Small intestine (tissue), 7 donors: Measurements from ENCODE around the gene MRPL48. TPM values are rescaled to one million over a fixed set of nuclear protein-coding genes. Genes with fewer than 3 reads are reported as not detected.
A peak's percentile ranks its signal among the peaks of the same experiment; 100 is the strongest.

Source experiments
- DNase-seq, 2 donors: peaks; one replicate each; pipeline versions ENCODE4 v3.0.0 to v3.0.0-alpha.2; 2013
- FAIRE-seq: peaks from 2 replicates; lab custom pipeline; 2012; peaks lifted over from hg19 to GRCh38; lab: Jason Lieb, UNC
- H3K27ac ChIP-seq, 3 donors: one replicate each; pipeline ENCODE4 v1.5.1; 2013; ENCODE audit warnings: low read length in 2 of 3, mild to moderate bottlenecking in 2 of 3, control low read depth in 1 of 3, inconsistent platforms in 1 of 3, low read depth in 1 of 3, moderate library complexity in 1 of 3
- H3K27me3 ChIP-seq, 3 donors: one replicate each; pipeline ENCODE4 v1.6.1; 2013; ENCODE audit warnings: low read length in 3 of 3, inconsistent platforms in 1 of 3; ENCODE audit not compliant: control insufficient read depth in 3 of 3, insufficient read depth in 3 of 3
- H3K36me3 ChIP-seq, 3 donors: one replicate each; pipeline ENCODE4 v1.6.1; 2013; ENCODE audit warnings: low read length in 3 of 3, inconsistent platforms in 1 of 3, low read depth in 1 of 3, mild to moderate bottlenecking in 1 of 3, moderate library complexity in 1 of 3; ENCODE audit not compliant: control insufficient read depth in 3 of 3, insufficient read depth in 2 of 3
- H3K4me1 ChIP-seq, 3 donors: one replicate each; pipeline ENCODE4 v1.6.1; 2013; ENCODE audit warnings: low read length in 2 of 3, inconsistent platforms in 1 of 3, low read depth in 1 of 3, mild to moderate bottlenecking in 1 of 3, moderate library complexity in 1 of 3; ENCODE audit not compliant: control insufficient read depth in 3 of 3, insufficient read depth in 2 of 3
- H3K4me3 ChIP-seq, 3 donors: one replicate each; pipeline ENCODE4 v1.5.1; 2013; ENCODE audit warnings: low read length in 3 of 3, control low read depth in 1 of 3, inconsistent platforms in 1 of 3, low read depth in 1 of 3, mild to moderate bottlenecking in 1 of 3, moderate library complexity in 1 of 3
- H3K9me3 ChIP-seq, 2 donors: one replicate each; pipeline ENCODE4 v1.6.1; 2013; ENCODE audit warnings: low read depth in 1 of 2, low read length in 1 of 2; ENCODE audit not compliant: control insufficient read depth in 2 of 2, insufficient read depth in 1 of 2
- WGBS, 3 donors: extraction: QIAGEN DNeasy Blood & Tissue Kit; methylation state at CpG; one replicate each; pipeline ENCODE4 v1.1.7; 2013; 5-methylcytosine and 5-hydroxymethylcytosine counted together
- polyA plus RNA-seq, 4 donors: library from polyadenylated mRNA; stranded (reverse) in 3 of 4; unstranded in 1 of 4; fragments of 200-250 nt in 3 of 4; fragments of 120-200 nt in 1 of 4; gene quantifications; one replicate each; pipeline versions ENCODE4 v1.2.1 to v1.2.3, GENCODE V29; 2013
- donor health status: healthy with polysubstance abuse.
- donor health status: control.
- donor health status: control.
- donor health status: Bipolar disorder and iron deficiency.
- donor health status: healthy.

The MRPL48 gene
- polyA plus RNA-seq, 4 donors = 38.9 to 74.3 (median 58.9) TPM

DNA sequence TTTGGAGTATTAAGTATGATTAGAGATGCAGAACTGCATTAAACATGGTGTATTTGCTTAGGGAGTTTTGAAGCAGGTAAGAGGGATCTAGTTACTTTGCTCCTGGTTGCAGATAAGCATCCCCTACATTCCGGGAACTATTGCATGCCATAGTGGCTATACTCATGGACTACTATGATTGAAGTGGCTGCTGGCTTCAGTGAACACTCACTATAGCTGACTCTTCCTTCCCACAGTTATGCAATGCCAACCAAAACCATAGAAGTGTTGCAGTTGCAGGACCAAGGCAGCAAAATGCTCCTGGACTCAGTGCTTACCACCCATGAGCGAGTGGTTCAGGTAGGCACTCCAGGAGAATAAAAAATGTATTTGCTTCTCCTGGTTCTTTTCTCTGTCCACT is 72.0 kb downstream of the MRPL48 start:
- FAIRE-seq (no peak), DNase-seq (no peak)
- no peak overlapping the region for H3K4me3 ChIP-seq
- no peak overlapping the region for H3K27ac ChIP-seq
- H3K4me1 ChIP-seq = no peaks in the 10 kb centered on the region
- no peaks in the 10 kb centered on the region for H3K9me3 ChIP-seq
- H3K27me3 ChIP-seq = no peaks in the 10 kb centered on the region
- H3K36me3 ChIP-seq = peaks cover 0 to 28% (median 8%) of the 10 kb centered on the region in 3 donors
- 88 to 95% (median 95%) methylated on average over 2 of the region's 2 CpGs for WGBS, 3 donors

DNA sequence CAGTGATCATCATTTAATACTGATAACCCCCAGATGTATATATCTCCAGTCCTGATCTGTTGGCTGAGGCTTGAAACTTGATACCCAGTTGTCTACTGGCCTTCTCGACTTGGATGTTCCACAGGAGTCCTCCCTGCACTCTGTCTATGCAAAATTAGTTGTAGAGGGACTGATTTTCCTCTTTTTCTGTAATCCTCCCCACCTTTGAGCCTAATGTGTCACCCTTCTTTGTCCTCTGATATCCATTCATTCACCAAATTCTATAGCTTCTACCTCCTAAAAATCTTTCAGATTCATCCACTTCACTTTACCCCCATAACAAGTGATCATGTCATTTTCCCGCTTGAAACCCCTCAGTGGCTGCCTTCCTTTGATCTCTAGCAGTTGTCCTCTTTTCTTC is 72.5 kb downstream of the MRPL48 start:
- no peak for FAIRE-seq
- no peak overlapping the region for H3K27ac ChIP-seq
- no peak overlapping the region for H3K4me3 ChIP-seq
- no peaks in the 10 kb centered on the region for H3K27me3 ChIP-seq
- no peak for DNase-seq
- H3K9me3 ChIP-seq = no peaks in the 10 kb centered on the region
- no peaks in the 10 kb centered on the region for H3K4me1 ChIP-seq
- peaks cover 0 to 27% (median 8%) of the 10 kb centered on the region in 3 donors for H3K36me3 ChIP-seq
- 68 to 81% (median 77%) methylated on average over 2 of the region's 2 CpGs for WGBS, 3 donors

DNA sequence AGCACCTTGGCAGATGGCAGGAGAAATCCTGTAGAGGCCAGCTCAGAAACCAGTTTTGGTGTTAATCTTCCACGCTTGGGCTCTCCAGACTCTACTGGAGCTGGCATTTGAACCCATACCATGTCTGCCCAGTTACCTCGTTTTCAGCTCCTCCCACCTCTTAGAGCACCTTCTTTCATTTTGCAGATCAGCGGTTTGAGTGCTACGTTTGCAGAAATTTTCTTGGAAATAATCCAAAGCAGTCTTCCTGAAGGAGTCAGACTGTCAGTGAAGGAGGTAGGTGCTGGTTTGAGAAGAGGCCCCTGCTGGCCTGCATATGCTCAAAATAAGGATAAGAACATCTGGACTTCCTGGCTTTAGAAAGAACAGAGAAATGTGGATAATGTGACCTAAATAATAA is 75.3 kb downstream of the MRPL48 start:
- no peak for FAIRE-seq
- Histone ChIP-seq H3K9me3 (no peaks in the 10 kb centered on the region), H3K36me3 (peaks cover 0 to 25% (median 8%) of the 10 kb centered on the region in 3 donors), H3K27ac (no peak overlapping the region), H3K4me1 (peaks cover 0 to 5% (median 0%) of the 10 kb centered on the region in 3 donors), H3K27me3 (no peaks in the 10 kb centered on the region), H3K4me3 (no peak overlapping the region)
- no peak for DNase-seq
- 73 to 78% (median 74%) methylated on average over 4 of the region's 4 CpGs for WGBS, 3 donors

DNA sequence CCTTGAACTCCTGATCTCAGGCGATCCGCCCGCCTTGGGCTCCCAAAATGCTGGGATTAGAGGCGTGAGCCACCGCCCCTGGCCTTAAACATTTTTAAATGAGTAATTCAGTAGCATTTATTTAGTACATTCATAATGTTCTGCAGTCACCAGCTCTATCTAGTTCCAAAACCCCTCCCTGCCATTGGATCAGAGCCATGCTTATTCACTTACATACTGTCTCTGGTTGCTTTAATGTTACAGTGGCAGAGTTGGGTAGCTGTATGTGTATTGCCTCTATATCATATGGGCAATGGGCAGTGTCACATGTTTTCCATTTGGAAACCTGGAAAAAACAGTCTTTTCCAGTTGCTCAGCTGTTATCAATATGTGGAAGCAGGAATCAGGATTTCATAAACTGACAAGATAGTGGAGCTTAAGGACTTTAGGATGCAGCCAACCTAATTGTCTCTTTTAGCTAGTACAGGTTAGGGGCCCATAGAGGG is 78.5 kb downstream of the MRPL48 start:
- H3K4me1 ChIP-seq = peaks cover 2 to 22% (median 2%) of the 10 kb centered on the region in 3 donors
- 83 to 86% (median 84%) methylated on average over 5 of the region's 5 CpGs for WGBS, 3 donors
- peak overlapping the region; percentile 21 to 68 (median 27) for H3K27ac ChIP-seq
- no peak overlapping the region for H3K4me3 ChIP-seq
- H3K9me3 ChIP-seq = no peaks in the 10 kb centered on the region
- no peak for FAIRE-seq
- no peaks in the 10 kb centered on the region for H3K27me3 ChIP-seq
- DNase-seq = no peak
- peaks cover 0 to 26% (median 3%) of the 10 kb centered on the region in 3 donors for H3K36me3 ChIP-seq

DNA sequence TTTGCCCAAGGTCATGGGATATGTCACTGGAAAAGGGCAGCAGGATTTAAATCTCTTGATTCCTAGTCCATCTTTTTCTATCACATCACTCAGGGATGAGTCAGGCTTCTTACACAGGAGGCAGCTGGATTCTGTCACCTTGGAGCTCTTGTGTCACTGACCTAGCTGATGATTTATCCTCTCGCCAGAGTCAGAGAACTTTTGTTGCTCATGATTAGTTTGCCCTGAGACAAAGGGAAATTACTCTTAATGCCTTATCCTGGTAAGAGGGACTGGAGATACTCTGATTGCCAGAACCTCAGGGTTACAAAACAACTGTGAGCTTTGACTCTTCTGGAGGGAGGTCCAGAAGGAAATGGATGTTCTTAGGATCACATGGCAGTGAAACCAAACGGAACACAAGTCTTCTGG is 78.9 kb downstream of the MRPL48 start:
- peak; percentile 64 to 67 for DNase-seq
- Histone ChIP-seq H3K27ac (peak overlapping the region; percentile 33 to 68 (median 36)), H3K36me3 (peaks cover 0 to 25% (median 2%) of the 10 kb centered on the region in 3 donors), H3K4me3 (no peak overlapping the region), H3K9me3 (no peaks in the 10 kb centered on the region), H3K27me3 (no peaks in the 10 kb centered on the region), H3K4me1 (peaks cover 2 to 22% (median 2%) of the 10 kb centered on the region in 3 donors)
- FAIRE-seq = no peak
- 45 to 55% (median 48%) methylated on average over 2 of the region's 2 CpGs for WGBS, 3 donors

- WGBS, 3 donors = 4 to 63% (median 30%) methylated on average over 1 of the region's 1 CpG
- FAIRE-seq = no peak
- peak; percentile 76 to 95 for DNase-seq
- H3K4me3 ChIP-seq = no peak overlapping the region
- H3K9me3 ChIP-seq = no peaks in the 10 kb centered on the region
- peaks cover 0 to 29% (median 6%) of the 10 kb centered on the region in 3 donors for H3K36me3 ChIP-seq
- H3K4me1 ChIP-seq = peaks cover 2 to 22% (median 2%) of the 10 kb centered on the region in 3 donors
- no peaks in the 10 kb centered on the region for H3K27me3 ChIP-seq
- peak overlapping the region; percentile 52 to 84 (median 70) for H3K27ac ChIP-seq
Measured at GRCh38 chr11:73869332-73869949, 81.8 kb downstream of the MRPL48 start.

- WGBS, 3 donors = 87 to 89% (median 88%) methylated on average over 3 of the region's 3 CpGs
- Histone ChIP-seq H3K27me3 (no peaks in the 10 kb centered on the region), H3K9me3 (no peaks in the 10 kb centered on the region), H3K4me1 (peaks cover 2 to 26% (median 2%) of the 10 kb centered on the region in 3 donors), H3K36me3 (peaks cover 0 to 31% (median 4%) of the 10 kb centered on the region in 3 donors), H3K4me3 (no peak overlapping the region), H3K27ac (peak overlapping the region in 1 of 3 donors; percentile 52)
- DNase-seq (no peak), FAIRE-seq (no peak)
Measured at GRCh38 chr11:73870261-73870660, 82.6 kb downstream of the MRPL48 start.

- no peak overlapping the region for H3K4me3 ChIP-seq
- no peaks in the 10 kb centered on the region for H3K9me3 ChIP-seq
- peaks cover 4 to 26% (median 5%) of the 10 kb centered on the region in 3 donors for H3K4me1 ChIP-seq
- FAIRE-seq (no peak), DNase-seq (no peak)
- peaks cover 0 to 31% (median 4%) of the 10 kb centered on the region in 3 donors for H3K36me3 ChIP-seq
- no peak overlapping the region for H3K27ac ChIP-seq
- 94 to 96% (median 94%) methylated on average over 9 of the region's 9 CpGs for WGBS, 3 donors
- no peaks in the 10 kb centered on the region for H3K27me3 ChIP-seq
Measured at GRCh38 chr11:73872749-73873357, 85.2 kb downstream of the MRPL48 start.
